Thymus (tissue), 11 donors: ENCODE results near the gene CMKLR1. TPM values are rescaled to one million over a fixed set of nuclear protein-coding genes. Genes with fewer than 3 reads are reported as not detected.

Experiments used
- DNase-seq, 9 donors: peaks; one replicate each; pipeline ENCODE4 v3.0.0-alpha.2; 2013; ENCODE audit warnings: low spot score in 9 of 9, low read depth in 6 of 9, missing footprints in 1 of 9
- H3K27ac ChIP-seq, 2 donors: one replicate each; pipeline ENCODE4 v1.5.1; 2013; ENCODE audit warnings: control low read depth in 1 of 2, low read depth in 1 of 2, low read length in 1 of 2, mild to moderate bottlenecking in 1 of 2, moderate library complexity in 1 of 2
- H3K27me3 ChIP-seq, 2 donors: one replicate each; pipeline ENCODE4 v1.5.1; 2013; ENCODE audit warnings: low read length in 1 of 2; ENCODE audit not compliant: control insufficient read depth in 2 of 2, insufficient read depth in 1 of 2
- H3K36me3 ChIP-seq, 2 donors: one replicate each; pipeline ENCODE4 v1.5.1; 2013; ENCODE audit warnings: low read length in 1 of 2, mild to moderate bottlenecking in 1 of 2, moderate library complexity in 1 of 2; ENCODE audit not compliant: control insufficient read depth in 2 of 2, insufficient read depth in 2 of 2
- H3K4me1 ChIP-seq, 2 donors: one replicate each; pipeline ENCODE4 v1.5.1; 2013; ENCODE audit warnings: low read length in 2 of 2; ENCODE audit not compliant: control insufficient read depth in 2 of 2, insufficient read depth in 2 of 2
- H3K4me3 ChIP-seq, 2 donors: one replicate each; pipeline ENCODE4 v1.5.1; 2013; ENCODE audit warnings: low read length in 2 of 2, control low read depth in 1 of 2, mild to moderate bottlenecking in 1 of 2
- H3K9me3 ChIP-seq, 2 donors: one replicate each; pipeline ENCODE4 v1.5.1; 2013; ENCODE audit warnings: low read length in 1 of 2, mild to moderate bottlenecking in 1 of 2; ENCODE audit not compliant: control insufficient read depth in 2 of 2, insufficient read depth in 1 of 2
- WGBS: extraction: QIAGEN DNeasy Blood & Tissue Kit; methylation state at CpG from one replicate; pipeline ENCODE4 v1.1.7; 2013; 5-methylcytosine and 5-hydroxymethylcytosine counted together
- polyA plus RNA-seq: library from polyadenylated mRNA; stranded (reverse); fragments of 200-250 nt; gene quantifications from one replicate; pipeline ENCODE4 v1.2.3, GENCODE V29; 2013
- total RNA-seq: library from RNA; stranded (reverse); fragments of 120-200 nt; gene quantifications from one replicate; pipeline ENCODE4 v1.2.4, GENCODE V29; 2013
- donor health status: healthy.

Gene CMKLR1
- total and polyA plus RNA-seq, 2 donors, result 4.4 to 4.5 TPM

DNA sequence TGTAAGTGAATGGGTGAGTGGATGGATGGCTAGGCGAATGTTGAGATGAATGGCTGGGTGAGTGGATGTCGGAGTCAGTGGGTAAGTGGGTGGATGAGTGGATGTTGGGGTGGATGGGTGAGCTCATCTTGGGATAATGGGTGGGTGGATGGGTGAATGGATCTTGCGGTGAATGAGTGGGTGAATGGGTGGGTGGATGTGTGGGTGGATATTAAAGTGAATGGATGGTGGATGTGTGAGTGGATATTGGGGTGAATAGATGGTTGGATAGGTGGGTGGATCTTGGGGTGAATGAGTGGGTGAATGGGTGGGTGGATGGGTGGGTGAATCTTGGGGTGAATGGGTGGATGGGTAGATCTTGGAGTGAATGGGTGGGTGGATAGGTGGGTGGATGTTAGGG lies 51.9 kb downstream of the CMKLR1 start:
- WGBS, result 98% methylated on average over 3 of the region's 3 CpGs
- H3K36me3 ChIP-seq, result no peaks in the 10 kb centered on the region
- no peaks in the 10 kb centered on the region for H3K27me3 ChIP-seq
- H3K9me3 ChIP-seq, result no peaks in the 10 kb centered on the region
- H3K4me1 ChIP-seq, result no peaks in the 10 kb centered on the region
- no peak for DNase-seq
- H3K4me3 ChIP-seq, result no peak overlapping the region
- H3K27ac ChIP-seq, result no peak overlapping the region

DNA sequence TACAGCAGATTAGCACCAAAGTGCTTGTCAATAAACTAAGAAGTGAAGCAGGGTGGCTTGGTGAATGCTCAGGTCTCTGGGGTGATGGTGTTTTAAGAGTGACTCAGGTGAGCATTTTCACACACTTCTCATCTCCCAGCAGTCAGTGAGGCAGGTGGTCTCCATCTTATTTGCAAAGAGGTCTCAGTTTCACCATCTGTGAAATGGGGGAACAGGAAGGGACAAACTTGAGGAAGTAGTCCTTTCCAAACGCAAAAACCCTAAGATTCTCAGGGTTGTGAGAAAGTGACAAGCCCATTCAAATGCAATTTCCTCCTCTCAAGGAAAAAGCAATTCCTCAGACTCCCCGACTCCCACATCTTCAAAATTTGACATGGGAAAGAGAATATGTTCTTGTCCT lies 54.1 kb downstream of the CMKLR1 start:
- Histone ChIP-seq H3K36me3 (no peaks in the 10 kb centered on the region), H3K27ac (no peak overlapping the region), H3K27me3 (no peaks in the 10 kb centered on the region), H3K9me3 (no peaks in the 10 kb centered on the region), H3K4me3 (no peak overlapping the region), H3K4me1 (no peaks in the 10 kb centered on the region)
- DNase-seq, result no peak
- 89% methylated on average over 2 of the region's 2 CpGs for WGBS

DNA sequence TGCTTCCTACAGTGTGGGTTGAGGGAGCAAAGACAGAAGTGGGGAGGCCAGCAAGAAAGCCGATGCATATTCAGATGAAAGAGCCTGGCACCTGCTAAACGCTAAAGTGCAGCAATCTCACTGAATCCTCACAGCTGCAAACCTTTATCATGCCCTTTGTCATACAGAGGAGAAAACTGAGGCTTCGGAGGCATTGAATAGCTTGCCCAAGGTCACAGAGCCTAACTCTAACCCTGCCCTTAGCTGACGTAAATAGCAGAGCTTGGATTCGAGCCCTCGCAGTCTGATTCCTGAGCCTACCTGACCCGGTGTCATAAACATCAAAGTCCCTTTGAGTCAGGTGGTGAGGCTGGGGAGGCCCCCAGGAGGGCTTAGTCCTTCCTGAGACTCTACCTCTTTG lies 54.9 kb downstream of the CMKLR1 start:
- 74% methylated on average over 7 of the region's 7 CpGs for WGBS
- Histone ChIP-seq H3K27me3 (no peaks in the 10 kb centered on the region), H3K9me3 (no peaks in the 10 kb centered on the region), H3K36me3 (no peaks in the 10 kb centered on the region), H3K4me1 (no peaks in the 10 kb centered on the region), H3K27ac (no peak overlapping the region), H3K4me3 (no peak overlapping the region)
- peak in 1 of 9 donors; percentile 14 for DNase-seq

- H3K4me3 ChIP-seq, result no peak overlapping the region
Observed at GRCh38 chr12:108282676-108283075, 56.4 kb downstream of the CMKLR1 start.

DNA sequence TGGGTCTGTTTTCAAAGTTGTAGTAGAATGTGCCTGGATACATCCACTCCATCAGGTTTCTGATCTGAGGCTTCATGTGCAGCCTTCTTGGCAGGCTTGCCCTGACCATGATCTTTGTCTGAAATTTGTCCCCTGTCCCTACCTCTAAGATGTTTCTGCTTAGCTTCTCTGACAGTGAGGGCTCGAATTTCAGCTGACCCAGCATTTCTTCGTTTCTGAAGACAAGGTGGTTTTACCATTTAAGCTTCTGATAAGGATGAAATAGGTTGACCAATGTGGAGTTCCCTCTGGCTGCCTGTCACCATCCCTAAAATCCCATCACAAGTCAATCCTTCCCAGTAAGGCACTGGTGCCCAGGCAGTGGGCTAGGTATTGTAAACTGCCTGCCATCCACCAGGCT lies 57.0 kb downstream of the CMKLR1 start:
- no peaks in the 10 kb centered on the region for H3K27me3 ChIP-seq
- H3K4me3 ChIP-seq, result no peak overlapping the region
- no peak for DNase-seq
- H3K36me3 ChIP-seq, result no peaks in the 10 kb centered on the region
- WGBS, result 44% methylated on average over 2 of the region's 2 CpGs
- H3K9me3 ChIP-seq, result no peaks in the 10 kb centered on the region
- H3K27ac ChIP-seq, result no peak overlapping the region
- H3K4me1 ChIP-seq, result no peaks in the 10 kb centered on the region

More at GRCh38 chr12:108282676-108283075, 56.4 kb downstream of the CMKLR1 start:
- no peak overlapping the region for H3K27ac ChIP-seq
- no peaks in the 10 kb centered on the region for H3K27me3 ChIP-seq
- no peaks in the 10 kb centered on the region for H3K36me3 ChIP-seq
- no peaks in the 10 kb centered on the region for H3K4me1 ChIP-seq
- WGBS, result 7% methylated on average over 3 of the region's 3 CpGs
- DNase-seq, result no peak
- no peaks in the 10 kb centered on the region for H3K9me3 ChIP-seq

GRCh38 chr12:108277613-108278012 lies 61.5 kb downstream of the CMKLR1 start:
- H3K27me3 ChIP-seq, result no peaks in the 10 kb centered on the region
- no peaks in the 10 kb centered on the region for H3K4me1 ChIP-seq
- H3K36me3 ChIP-seq, result no peaks in the 10 kb centered on the region
- DNase-seq, result no peak
- H3K4me3 ChIP-seq, result no peak overlapping the region
- H3K27ac ChIP-seq, result no peak overlapping the region
- H3K9me3 ChIP-seq, result no peaks in the 10 kb centered on the region

DNA sequence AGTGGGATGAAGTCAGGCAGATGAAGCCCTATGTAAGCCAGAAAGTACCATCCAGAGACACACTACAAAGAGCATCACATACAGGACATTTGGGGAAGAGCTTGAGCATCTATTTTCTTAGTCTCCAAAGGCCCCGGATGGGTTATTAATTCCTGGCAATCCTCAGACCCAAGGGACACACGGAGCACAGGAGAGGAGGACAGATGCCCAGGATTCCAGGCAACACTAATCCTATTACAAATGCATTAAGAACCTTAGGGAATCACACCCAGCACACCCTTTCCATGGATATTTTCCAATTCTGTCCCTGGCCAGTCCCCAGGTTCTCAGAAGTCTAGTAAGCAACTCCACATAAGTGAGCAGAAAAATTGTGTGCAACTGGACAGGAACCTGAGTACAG lies 65.9 kb downstream of the CMKLR1 start:
- 89% methylated on average over 2 of the region's 2 CpGs for WGBS
- H3K4me1 ChIP-seq, result no peaks in the 10 kb centered on the region
- no peak for DNase-seq

GRCh38 chr12:108271951-108272872 lies 66.9 kb downstream of the CMKLR1 start:
- Histone ChIP-seq H3K36me3 (no peaks in the 10 kb centered on the region), H3K4me1 (no peaks in the 10 kb centered on the region), H3K27ac (no peak overlapping the region), H3K27me3 (no peaks in the 10 kb centered on the region), H3K4me3 (no peak overlapping the region), H3K9me3 (no peaks in the 10 kb centered on the region)
- DNase-seq, result no peak
- 90% methylated on average over 6 of the region's 6 CpGs for WGBS

More for the DNA sequence above, 65.9 kb downstream of the CMKLR1 start:
- Histone ChIP-seq H3K36me3 (no peaks in the 10 kb centered on the region), H3K27ac (no peak overlapping the region), H3K4me3 (no peak overlapping the region), H3K9me3 (no peaks in the 10 kb centered on the region), H3K27me3 (no peaks in the 10 kb centered on the region)

GRCh38 chr12:108270849-108271143 lies 68.3 kb downstream of the CMKLR1 start:
- 90% methylated on average over 2 of the region's 2 CpGs for WGBS
- Histone ChIP-seq H3K4me3 (no peak overlapping the region), H3K27ac (no peak overlapping the region), H3K4me1 (no peaks in the 10 kb centered on the region), H3K9me3 (no peaks in the 10 kb centered on the region), H3K36me3 (no peaks in the 10 kb centered on the region), H3K27me3 (no peaks in the 10 kb centered on the region)
- no peak for DNase-seq
